ENCODE results near the gene ARID2. TPM values are rescaled to one million over a fixed set of nuclear protein-coding genes. Genes with fewer than 3 reads are reported as not detected.

ARID2 gene
- total and polyA plus RNA-seq, 2 of the 4 experiments (the other 2 are of a cell fraction): 5.4 to 28.1 TPM

GRCh38 chr12:45944771-45945170 is 215.3 kb downstream of the ARID2 start:
- H2AK9ac ChIP-seq (replicated peaks; ENCODE audit: low read depth, low read length, poor library complexity): no peak overlapping the region
- H3K79me1 ChIP-seq (ENCODE audit: low read depth in 1 of 2, low read length in 2 of 2): peaks cover 5 to 41% of the 10 kb centered on the region in 2 experiments; a peak in 3 of 4 replicates
- no peak overlapping the region for H2BK15ac ChIP-seq (ENCODE audit: low read depth, low read length)
- dilution Hi-C loops (cut with HindIII; ENCODE audit: low sequenced_read_pairs, unreplicated experiment) (no loop called here), in situ Hi-C loops (cut with MboI; ENCODE audit: low sequenced_read_pairs) (no loop called here), intact Hi-C loops (cut with micrococcal nuclease) (no loop called here)
- no peak overlapping the region for H3K56ac ChIP-seq (ENCODE audit: extremely low read depth, insufficient read depth, low read length)
- no peak overlapping the region for H3K4me3 ChIP-seq (ENCODE audit: insufficient read depth, low read depth, low read length)
- WGBS, 2 experiments (ENCODE audit: extremely low coverage in 2 of 2, insufficient read length in 1 of 2): no CpG with 5 or more reads among the region's 1 CpG
- no peak overlapping the region for H3K27ac ChIP-seq (ENCODE audit: insufficient read depth, low read length)
- peaks cover 9% of the 10 kb centered on the region for H4K20me1 ChIP-seq (ENCODE audit: insufficient read depth, low read length)
- H3K14ac ChIP-seq (replicated peaks; ENCODE audit: low read depth, low read length): no peak overlapping the region
- DNase-seq: no peak
- no peak overlapping the region for H2AK5ac ChIP-seq (ENCODE audit: low read depth, low read length)
- no peak overlapping the region for H2BK20ac ChIP-seq (ENCODE audit: low read depth, low read length)
- POLR2A ChIA-PET (ENCODE audit: unreplicated experiment): no interaction called here
- H3K27me3 ChIP-seq (ENCODE audit: control insufficient read depth, insufficient read depth, low read length): no peaks in the 10 kb centered on the region
- H3K23ac ChIP-seq (ENCODE audit: low read depth, low read length): no peak overlapping the region
- H3K4ac ChIP-seq (ENCODE audit: low read depth, low read length): no peak overlapping the region
- H3K9me3 ChIP-seq (ENCODE audit: control insufficient read depth, insufficient read depth, low read length): no peaks in the 10 kb centered on the region
- no peak overlapping the region for H3K9ac ChIP-seq (ENCODE audit: low read depth, low read length)
- BruUV-seq (replicated peaks): no TSS peak
- ATAC-seq (ENCODE audit: low read depth): no peak
- H4K91ac ChIP-seq (ENCODE audit: insufficient read depth, low read depth, low read length): no peak overlapping the region
- peaks cover 8% of the 10 kb centered on the region for H3K4me1 ChIP-seq (ENCODE audit: control insufficient read depth, insufficient read depth, low read length)
- peaks cover 17% of the 10 kb centered on the region for H3K36me3 ChIP-seq (ENCODE audit: control insufficient read depth, insufficient read depth, low read length)
- H3K18ac ChIP-seq (ENCODE audit: low read depth, low read length): no peak overlapping the region
- H4K5ac ChIP-seq (ENCODE audit: low read depth, low read length): peak overlapping the region; percentile 7; the same call in 1 of the 2 replicates
- TF ChIP-seq MAZ (IDR thresholded peaks at IDR 0.05; ENCODE audit: borderline replicate concordance, low read depth, low read length) (no peak), CEBPB (IDR thresholded peaks at IDR 0.05; ENCODE audit: low read depth, low read length) (no peak), POLR2A (IDR thresholded peaks at IDR 0.05; ENCODE audit: low read depth, low read length) (no peak), CHD1 (IDR thresholded peaks at IDR 0.05; ENCODE audit: low read depth, low read length) (no peak), BHLHE40 (IDR thresholded peaks at IDR 0.05; ENCODE audit: low read depth, low read length) (no peak), MXI1 (IDR thresholded peaks at IDR 0.05; ENCODE audit: borderline replicate concordance, low read depth, low read length) (no peak), FOS (IDR thresholded peaks at IDR 0.05; ENCODE audit: low read depth, low read length) (no peak), RFX5 (IDR thresholded peaks at IDR 0.05; ENCODE audit: low read depth, low read length) (no peak), MAFK (IDR thresholded peaks at IDR 0.05; ENCODE audit: low read depth, low read length) (no peak), NFE2L2 (IDR thresholded peaks at IDR 0.05; ENCODE audit: low read depth, low read length) (no peak), SMC3 (IDR thresholded peaks at IDR 0.05; ENCODE audit: low read depth, low read length) (no peak), RAD21 (IDR thresholded peaks at IDR 0.05; ENCODE audit: low read length) (no peak), RCOR1 (IDR thresholded peaks at IDR 0.05; ENCODE audit: insufficient replicate concordance, low read length) (no peak)
- TF ChIP-seq, protein P1, sequence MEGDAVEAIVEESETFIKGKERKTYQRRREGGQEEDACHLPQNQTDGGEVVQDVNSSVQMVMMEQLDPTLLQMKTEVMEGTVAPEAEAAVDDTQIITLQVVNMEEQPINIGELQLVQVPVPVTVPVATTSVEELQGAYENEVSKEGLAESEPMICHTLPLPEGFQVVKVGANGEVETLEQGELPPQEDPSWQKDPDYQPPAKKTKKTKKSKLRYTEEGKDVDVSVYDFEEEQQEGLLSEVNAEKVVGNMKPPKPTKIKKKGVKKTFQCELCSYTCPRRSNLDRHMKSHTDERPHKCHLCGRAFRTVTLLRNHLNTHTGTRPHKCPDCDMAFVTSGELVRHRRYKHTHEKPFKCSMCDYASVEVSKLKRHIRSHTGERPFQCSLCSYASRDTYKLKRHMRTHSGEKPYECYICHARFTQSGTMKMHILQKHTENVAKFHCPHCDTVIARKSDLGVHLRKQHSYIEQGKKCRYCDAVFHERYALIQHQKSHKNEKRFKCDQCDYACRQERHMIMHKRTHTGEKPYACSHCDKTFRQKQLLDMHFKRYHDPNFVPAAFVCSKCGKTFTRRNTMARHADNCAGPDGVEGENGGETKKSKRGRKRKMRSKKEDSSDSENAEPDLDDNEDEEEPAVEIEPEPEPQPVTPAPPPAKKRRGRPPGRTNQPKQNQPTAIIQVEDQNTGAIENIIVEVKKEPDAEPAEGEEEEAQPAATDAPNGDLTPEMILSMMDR (conservative IDR thresholded peaks at IDR 0.05; ENCODE audit: low read depth, low read length): no peak
- TF ChIP-seq, protein P2, sequence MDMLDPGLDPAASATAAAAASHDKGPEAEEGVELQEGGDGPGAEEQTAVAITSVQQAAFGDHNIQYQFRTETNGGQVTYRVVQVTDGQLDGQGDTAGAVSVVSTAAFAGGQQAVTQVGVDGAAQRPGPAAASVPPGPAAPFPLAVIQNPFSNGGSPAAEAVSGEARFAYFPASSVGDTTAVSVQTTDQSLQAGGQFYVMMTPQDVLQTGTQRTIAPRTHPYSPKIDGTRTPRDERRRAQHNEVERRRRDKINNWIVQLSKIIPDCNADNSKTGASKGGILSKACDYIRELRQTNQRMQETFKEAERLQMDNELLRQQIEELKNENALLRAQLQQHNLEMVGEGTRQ (IDR thresholded peaks at IDR 0.05; ENCODE audit: low read depth, low read length): no peak
- TF ChIP-seq, protein P3, sequence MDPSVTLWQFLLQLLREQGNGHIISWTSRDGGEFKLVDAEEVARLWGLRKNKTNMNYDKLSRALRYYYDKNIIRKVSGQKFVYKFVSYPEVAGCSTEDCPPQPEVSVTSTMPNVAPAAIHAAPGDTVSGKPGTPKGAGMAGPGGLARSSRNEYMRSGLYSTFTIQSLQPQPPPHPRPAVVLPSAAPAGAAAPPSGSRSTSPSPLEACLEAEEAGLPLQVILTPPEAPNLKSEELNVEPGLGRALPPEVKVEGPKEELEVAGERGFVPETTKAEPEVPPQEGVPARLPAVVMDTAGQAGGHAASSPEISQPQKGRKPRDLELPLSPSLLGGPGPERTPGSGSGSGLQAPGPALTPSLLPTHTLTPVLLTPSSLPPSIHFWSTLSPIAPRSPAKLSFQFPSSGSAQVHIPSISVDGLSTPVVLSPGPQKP (IDR thresholded peaks at IDR 0.05; ENCODE audit: borderline replicate concordance, low read depth, low read length): no peak
- no peak overlapping the region for H2BK120ac ChIP-seq (ENCODE audit: low read depth, low read length)
- H4K8ac ChIP-seq (ENCODE audit: low read depth in 2 of 2, low read length in 2 of 2): no peak overlapping the region
- no peak overlapping the region for H3K4me2 ChIP-seq (ENCODE audit: low read depth, low read length)
- CTCF ChIA-PET: no interaction called here
- H2AFZ ChIP-seq (replicated peaks; ENCODE audit: low read length, poor library complexity): no peak overlapping the region
- H3K9me1 ChIP-seq (ENCODE audit: insufficient read depth, low read length): peaks cover 4% of the 10 kb centered on the region
- H2BK5ac ChIP-seq (ENCODE audit: low read depth, low read length, poor library complexity, severe bottlenecking): no peak overlapping the region
